GM12891 (cell line): ENCODE data around the gene RDH13.

Experiments used
- DNase-seq: peaks from one replicate; pipeline ENCODE4 v3.0.0; 2011; ENCODE audit warnings: low spot score; ENCODE audit not compliant: insufficient read length
- FAIRE-seq: peaks from 2 replicates; lab custom pipeline; 2011; peaks lifted over from hg19 to GRCh38; lab: Jason Lieb, UNC
- PAX5 ChIP-seq: IDR thresholded peaks from 2 replicates; pipeline ENCODE4 v1.6.1; 2011; ENCODE audit warnings: low read length, moderate library complexity, mild to moderate bottlenecking; ENCODE audit not compliant: insufficient read depth, severe bottlenecking
- POLR2A ChIP-seq: IDR thresholded peaks from 2 replicates; pipeline ENCODE4 v1.6.1; 2011; ENCODE audit warnings: low read depth, low read length, control low read depth
- POLR2AphosphoS5 ChIP-seq: IDR thresholded peaks from 2 replicates; pipeline ENCODE4 v1.6.1; 2011; ENCODE audit warnings: low read depth, low read length, control low read depth
- POU2F2 ChIP-seq: IDR thresholded peaks from 2 replicates; pipeline ENCODE4 v1.6.1; 2011; ENCODE audit warnings: low read depth, mild to moderate bottlenecking, control low read depth, low read length, moderate library complexity
- SPI1 ChIP-seq: IDR thresholded peaks from 2 replicates; pipeline ENCODE4 v1.6.1; 2011; ENCODE audit warnings: low read depth, low read length, control low read depth
- TAF1 ChIP-seq: IDR thresholded peaks from 2 replicates; pipeline ENCODE4 v1.6.1; 2011; ENCODE audit warnings: low read depth, low read length, control low read depth

RDH13 gene

GRCh38 chr19:55099557-55100506 is 36.9 kb upstream of the RDH13 start:
- DNase-seq (no peak), FAIRE-seq (no peak)
- no peak for TF ChIP-seq POU2F2

- DNase-seq (no peak), FAIRE-seq (no peak)
- TF ChIP-seq POU2F2: no peak
- no peak for TF ChIP-seq TAF1
- no peak for TF ChIP-seq POLR2AphosphoS5
- no peak for TF ChIP-seq POLR2A
- no peak for TF ChIP-seq SPI1
- TF ChIP-seq PAX5: no peak
Measured at GRCh38 chr19:55098716-55099556, 36.0 kb upstream of the RDH13 start.

- no peak for TF ChIP-seq POLR2AphosphoS5
- no peak for TF ChIP-seq POU2F2
- no peak for TF ChIP-seq TAF1
- DNase-seq (no peak), FAIRE-seq (no peak)
Measured at GRCh38 chr19:55097864-55098715, 35.1 kb upstream of the RDH13 start.

- no peak for DNase-seq
- FAIRE-seq: no peak
- TF ChIP-seq POLR2A (no peak), TAF1 (no peak), SPI1 (no peak)
Measured at GRCh38 chr19:55096061-55096701, 33.2 kb upstream of the RDH13 start.

GRCh38 chr19:55095260-55096060 is 32.5 kb upstream of the RDH13 start:
- FAIRE-seq (no peak), DNase-seq (no peak)
- TF ChIP-seq PAX5 (no peak), POU2F2 (no peak), TAF1 (no peak), POLR2A (no peak), SPI1 (no peak), POLR2AphosphoS5 (no peak)

GRCh38 chr19:55094456-55095259 is 31.7 kb upstream of the RDH13 start:
- DNase-seq (no peak), FAIRE-seq (no peak)
- TF ChIP-seq PAX5 (no peak), POLR2AphosphoS5 (no peak), POU2F2 (no peak)

GRCh38 chr19:55092423-55093318 is 29.7 kb upstream of the RDH13 start:
- no peak for DNase-seq

GRCh38 chr19:55091955-55092354 is 29.0 kb upstream of the RDH13 start:
- FAIRE-seq (no peak), DNase-seq (no peak)
- TF ChIP-seq TAF1: no peak
- TF ChIP-seq POLR2AphosphoS5: no peak
- no peak for TF ChIP-seq POLR2A
- no peak for TF ChIP-seq POU2F2
- no peak for TF ChIP-seq PAX5
- TF ChIP-seq SPI1: no peak

More at GRCh38 chr19:55092423-55093318, 29.7 kb upstream of the RDH13 start:
- FAIRE-seq: no peak
- no peak for TF ChIP-seq PAX5
- no peak for TF ChIP-seq POU2F2
- TF ChIP-seq SPI1: no peak
